Activated T-helper 1 cell treated with anti-CD3 and anti-CD28 coated beads, Interleukin-2, amount 50 U/mL, for 16 hours (primary cell): ENCODE measurements around the gene NFATC2.
"Not testable (repeated sequence)": the region's sequence is repeated elsewhere in the genome, so short reads cannot be mapped to it uniquely, and the experiment has no call there.

ENCODE experiments used
- DNase-seq, 2 donors: peaks; one replicate each; pipeline ENCODE4 v3.0.0-alpha.2; 2020; ENCODE audit warnings: low read depth in 1 of 2, low spot score in 1 of 2

The NFATC2 gene

GRCh38 chr20:51480507-51481270 lies 61.8 kb downstream of the NFATC2 start:
- DNase-seq: peak in 1 of 2 donors; percentile 48

DNA sequence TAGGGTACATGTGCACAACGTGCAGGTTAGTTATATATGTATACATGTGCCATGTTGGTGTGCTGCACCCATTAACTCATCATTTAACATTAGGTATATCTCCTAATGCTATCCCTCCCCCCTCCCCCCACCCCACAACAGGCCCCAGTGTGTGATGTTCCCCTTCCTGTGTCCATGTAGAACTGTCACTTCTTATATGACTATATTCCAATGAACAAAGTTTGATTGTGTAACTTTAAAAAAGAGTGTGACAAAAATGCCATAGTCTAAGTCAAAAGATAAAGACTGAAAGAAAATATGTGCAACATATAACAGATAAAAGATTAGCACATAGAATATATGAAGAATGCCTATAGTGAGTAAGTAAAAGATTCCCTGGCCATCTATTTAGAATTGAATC lies 66.4 kb downstream of the NFATC2 start:
- DNase-seq: not testable (repeated sequence)

DNA sequence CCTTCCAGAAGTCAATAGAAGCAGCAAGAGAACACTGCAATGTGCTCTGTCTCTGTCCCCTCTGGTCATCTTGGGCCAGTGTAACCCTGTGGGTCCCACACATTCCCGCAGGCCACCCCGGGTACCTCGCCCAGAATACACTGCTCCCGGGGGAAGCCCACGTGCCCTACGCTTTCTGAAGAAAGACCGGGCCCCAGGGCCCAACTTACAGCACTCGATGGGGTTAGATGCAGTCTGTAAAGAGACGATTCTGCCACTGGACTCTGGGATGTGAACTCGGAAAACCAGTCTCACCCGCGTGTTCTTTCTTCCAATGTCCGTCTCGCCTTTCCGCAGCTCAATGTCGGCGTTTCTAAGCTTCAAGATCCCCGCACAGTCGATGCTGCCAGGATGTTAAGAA lies 68.7 kb downstream of the NFATC2 start:
- DNase-seq: no peak

DNA sequence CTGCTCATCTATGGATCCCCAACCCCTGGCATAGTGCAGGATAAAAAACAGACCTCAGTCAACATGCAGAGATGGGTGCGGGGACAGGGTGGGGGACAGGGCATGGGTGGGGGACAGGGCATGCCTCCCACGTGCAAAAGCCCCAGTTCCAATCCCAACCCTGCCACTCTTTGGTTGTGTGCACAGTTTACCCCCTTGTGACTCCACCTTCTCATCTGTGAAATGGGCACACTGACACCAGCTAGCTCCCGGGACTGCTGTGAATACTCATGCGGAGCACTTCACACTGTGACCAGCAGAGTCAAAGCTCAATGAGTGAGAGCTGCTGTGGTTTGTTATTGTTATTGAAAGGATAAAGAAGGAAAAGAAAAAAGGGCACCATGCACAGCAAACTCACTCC lies 69.3 kb downstream of the NFATC2 start:
- DNase-seq: no peak

DNA sequence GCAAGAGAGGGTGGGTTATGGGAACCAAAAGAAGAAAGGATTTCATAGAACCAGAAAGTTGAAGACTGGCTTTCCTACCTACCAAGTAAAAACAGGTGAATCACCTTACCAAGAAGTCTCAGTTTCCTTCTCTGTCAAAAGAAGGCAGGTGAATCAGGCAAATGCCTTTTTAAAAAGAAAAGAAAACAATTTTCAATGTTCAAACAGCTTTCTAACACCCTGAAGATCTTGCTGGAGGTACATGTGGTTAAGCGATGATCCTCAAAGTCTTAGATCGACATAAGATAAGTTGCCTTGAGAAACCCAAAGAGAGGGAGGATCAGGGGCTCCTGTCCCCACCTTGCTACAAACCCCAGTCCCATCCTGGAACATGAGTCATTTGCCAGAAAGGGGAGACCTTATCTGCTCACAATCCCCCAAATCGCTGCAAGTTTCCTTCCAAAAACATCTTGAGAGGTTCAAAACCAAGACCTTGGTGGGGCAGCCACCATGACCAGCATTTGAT lies 71.6 kb downstream of the NFATC2 start:
- no peak for DNase-seq

GRCh38 chr20:51470499-51470820 lies 72.1 kb downstream of the NFATC2 start:
- DNase-seq: no peak

GRCh38 chr20:51469578-51470498 lies 72.7 kb downstream of the NFATC2 start:
- DNase-seq: no peak

GRCh38 chr20:51469046-51469445 lies 73.5 kb downstream of the NFATC2 start:
- no peak for DNase-seq

GRCh38 chr20:51468636-51469035 lies 73.9 kb downstream of the NFATC2 start:
- no peak for DNase-seq

GRCh38 chr20:51467956-51468626 lies 74.4 kb downstream of the NFATC2 start:
- no peak for DNase-seq

DNA sequence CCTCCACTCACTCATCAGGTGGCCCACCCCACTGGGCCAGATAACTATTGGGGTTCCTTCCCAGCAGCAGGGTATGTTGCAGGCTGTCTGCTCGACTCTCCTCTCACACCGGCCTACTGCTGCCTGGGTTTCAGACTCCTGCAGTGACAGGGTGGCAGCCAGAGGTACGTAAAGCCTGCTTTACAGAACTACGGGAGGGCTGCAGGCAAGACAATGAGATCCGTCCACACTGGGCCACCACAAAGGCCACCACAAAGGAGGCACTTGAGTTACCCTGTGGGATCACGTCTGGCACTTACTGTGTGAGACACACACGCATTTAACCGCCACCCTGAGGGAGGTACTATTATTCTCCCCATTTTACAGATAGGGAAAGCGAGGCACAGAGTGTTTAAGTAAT lies 78.5 kb downstream of the NFATC2 start:
- DNase-seq: no peak

DNA sequence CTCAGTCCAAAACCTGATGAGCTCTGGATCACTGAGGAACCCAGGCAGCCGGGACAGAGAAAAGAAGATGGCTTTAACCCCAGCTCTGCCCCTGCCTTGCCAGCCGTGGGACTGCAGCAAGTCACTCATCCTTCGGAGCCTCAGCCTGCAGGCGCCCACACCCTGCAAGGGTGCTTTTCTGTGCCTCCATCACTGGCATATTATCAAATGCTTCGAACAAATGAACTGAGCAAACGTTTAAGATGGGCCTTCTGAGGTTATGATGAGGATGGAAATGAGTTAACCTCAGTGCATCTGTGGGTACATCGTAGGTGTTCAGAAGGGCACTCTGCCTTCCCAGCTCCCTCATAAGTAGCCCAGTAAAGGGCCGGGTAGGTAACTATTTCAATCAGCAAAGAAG lies 79.0 kb downstream of the NFATC2 start:
- no peak for DNase-seq

DNA sequence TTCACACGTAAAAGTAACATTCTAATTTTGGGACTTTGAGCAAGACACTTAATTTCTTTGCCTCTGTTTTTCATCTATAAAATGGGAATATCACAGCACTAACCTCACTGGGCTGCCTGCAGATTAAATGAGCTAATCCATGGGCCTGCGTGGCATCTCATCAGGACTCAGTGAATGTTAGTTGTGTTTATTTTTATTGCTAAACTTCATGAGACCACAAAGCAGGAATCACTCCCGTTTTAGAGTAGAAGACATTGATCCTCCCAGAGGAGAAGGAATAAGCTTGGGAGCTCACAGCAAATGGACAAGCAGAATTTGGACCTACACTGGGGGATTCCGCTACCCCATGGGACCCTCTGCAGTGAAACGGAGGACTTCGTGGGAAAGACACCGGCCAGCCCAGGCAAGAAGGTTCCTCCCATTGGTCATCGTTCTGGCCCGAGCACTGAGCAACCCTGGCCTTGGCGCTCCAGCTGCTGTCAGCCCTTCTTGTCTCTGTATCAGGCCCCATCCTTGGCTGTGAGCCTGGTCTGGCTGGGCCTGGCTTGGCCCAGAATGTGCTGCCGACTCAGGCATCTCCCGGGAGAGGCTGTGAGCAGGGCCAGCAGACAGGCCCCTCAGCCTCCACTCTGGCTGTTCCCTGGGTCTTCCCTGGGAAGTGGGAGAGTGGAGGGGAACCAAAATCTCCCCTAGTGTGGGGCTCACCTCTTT lies 79.8 kb downstream of the NFATC2 start:
- no peak for DNase-seq

- DNase-seq: not testable (repeated sequence)
Measured at GRCh38 chr20:51461846-51462245, 80.7 kb downstream of the NFATC2 start.

GRCh38 chr20:51461306-51461705 lies 81.2 kb downstream of the NFATC2 start:
- DNase-seq: no peak

- DNase-seq: no peak
Measured at GRCh38 chr20:51460569-51461265, 81.8 kb downstream of the NFATC2 start.

- no peak for DNase-seq
Measured at GRCh38 chr20:51460163-51460562, 82.4 kb downstream of the NFATC2 start.

DNA sequence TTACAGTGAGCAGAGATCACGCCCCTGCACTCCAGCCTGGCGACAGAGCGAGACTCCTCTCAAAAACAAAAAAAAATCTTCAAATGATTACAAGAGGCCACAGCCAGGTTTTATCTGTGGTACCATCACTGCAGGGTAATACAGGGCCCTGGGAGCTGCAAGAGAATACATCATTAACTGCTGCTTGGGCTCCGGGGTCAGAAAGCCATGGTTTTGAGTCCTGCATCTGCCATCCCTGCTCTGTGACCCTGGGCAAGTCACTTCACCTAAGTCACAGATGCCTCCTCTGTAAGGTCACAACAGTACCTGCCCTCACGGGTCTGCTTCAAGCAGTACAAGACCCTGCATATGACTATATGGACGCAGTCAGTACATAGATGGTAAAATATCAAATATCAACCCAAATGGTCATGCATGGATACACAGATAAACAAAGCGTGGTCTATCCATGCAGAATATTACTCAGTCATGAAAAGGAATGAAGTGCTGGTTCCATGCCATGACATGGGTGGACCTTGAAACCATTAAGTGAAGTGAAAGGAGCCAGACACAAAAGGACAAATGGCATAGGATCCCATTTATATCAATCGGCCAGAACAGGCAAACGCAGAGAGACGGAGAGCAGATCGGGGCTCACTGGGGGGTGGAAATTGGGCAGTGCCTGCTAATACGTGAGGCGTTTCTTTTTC lies 83.6 kb downstream of the NFATC2 start:
- DNase-seq: no peak

- no peak for DNase-seq
Measured at GRCh38 chr20:51457533-51457932, 85.0 kb downstream of the NFATC2 start.
